RCC 7860 (cell line): Measurements from ENCODE around the gene TMEM225.
"Not testable (repeated sequence)": the region's sequence is repeated elsewhere in the genome, so short reads cannot be mapped to it uniquely, and the experiment has no call there.

Experiments
- DNase-seq: peaks from one replicate; pipeline ENCODE4 v3.0.0-alpha.2; 2015; ENCODE audit warnings: low spot score
- FAIRE-seq: peaks from 2 replicates; lab custom pipeline; 2012; peaks lifted over from hg19 to GRCh38; lab: Jason Lieb, UNC

Gene TMEM225

GRCh38 chr11:123885570-123885969, at the start of gene TMEM225:
Gene TMEM225 (minus strand): TSS chr11:123885670. CDS start chr11:123885425, 245 bp downstream.
- DNase-seq, result no peak
- no peak for FAIRE-seq

- DNase-seq (no peak), FAIRE-seq (no peak)
Measured at GRCh38 chr11:123924027-123924426, 38.6 kb upstream of the TMEM225 start.

DNA sequence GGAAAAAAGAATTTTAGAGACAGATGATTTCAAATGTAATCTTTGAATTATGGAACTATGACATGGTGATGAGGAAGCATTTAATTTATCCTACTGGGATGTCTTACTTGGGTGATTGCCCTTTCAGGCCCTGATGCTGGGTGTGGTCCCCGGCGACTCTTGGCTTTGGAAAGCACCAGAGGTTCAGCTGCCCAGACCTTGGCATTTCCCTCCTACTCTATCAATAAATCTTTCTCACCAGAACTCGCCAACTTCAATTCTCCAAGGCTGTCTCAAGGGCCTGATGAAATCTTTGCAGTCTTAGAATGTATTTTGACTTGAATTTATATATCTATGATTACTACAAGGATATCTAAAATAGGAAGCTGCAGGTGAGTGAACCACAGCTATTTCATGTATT, 35.5 kb upstream of the TMEM225 start:
- FAIRE-seq, result no peak

GRCh38 chr11:123905826-123906225, 20.4 kb upstream of the TMEM225 start:
- no peak for DNase-seq
- no peak for FAIRE-seq

More for the DNA sequence above, 35.5 kb upstream of the TMEM225 start:
- DNase-seq, result no peak

- FAIRE-seq, result no peak
Measured at GRCh38 chr11:123904932-123905331, 19.5 kb upstream of the TMEM225 start.

DNA sequence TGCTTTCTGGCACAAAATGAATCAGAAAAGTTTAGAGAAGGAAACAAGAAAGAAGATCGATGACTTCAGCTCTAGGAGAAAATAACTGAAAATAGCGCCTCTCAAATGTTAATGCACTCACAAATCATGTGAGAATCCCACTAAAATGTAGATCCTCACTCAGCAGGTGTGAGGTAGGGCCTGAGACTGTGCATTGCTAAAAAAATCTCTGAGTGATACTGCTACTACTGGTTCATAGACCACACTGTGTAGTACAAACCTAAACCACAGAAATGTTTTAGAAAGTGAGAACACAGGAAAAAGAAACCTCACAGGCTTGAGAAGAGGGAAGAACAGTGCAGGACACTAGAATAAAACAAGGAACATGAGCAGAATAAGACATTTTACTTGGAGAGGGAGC, 18.5 kb upstream of the TMEM225 start:
- DNase-seq, result no peak
- no peak for FAIRE-seq

More at GRCh38 chr11:123904932-123905331, 19.5 kb upstream of the TMEM225 start:
- no peak for DNase-seq

DNA sequence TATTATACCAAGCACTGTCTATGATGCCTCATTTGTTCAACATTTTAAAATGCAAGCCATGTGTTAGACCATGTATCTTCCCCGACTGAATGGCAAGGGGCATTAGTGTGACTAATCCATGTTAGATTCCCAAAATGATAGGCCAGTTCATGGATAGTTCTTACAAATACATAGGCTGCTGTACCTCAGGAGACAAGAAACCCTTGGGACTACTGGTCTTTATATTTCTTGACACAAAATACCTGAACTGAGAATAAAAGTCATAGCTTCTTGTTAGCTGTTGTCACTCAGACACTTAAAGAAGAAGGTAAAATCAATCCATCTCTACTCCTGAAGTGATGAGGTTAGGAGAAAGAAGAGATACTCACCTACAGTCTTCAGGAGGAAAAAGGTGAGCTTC, 16.4 kb upstream of the TMEM225 start, which contains the start of gene OR8D4:
Gene OR8D4 (plus strand): TSS at position 301 of the 400 bp plus-strand sequence. CDS start 4,265 bp downstream, outside the sequence.
- FAIRE-seq (no peak), DNase-seq (no peak)

DNA sequence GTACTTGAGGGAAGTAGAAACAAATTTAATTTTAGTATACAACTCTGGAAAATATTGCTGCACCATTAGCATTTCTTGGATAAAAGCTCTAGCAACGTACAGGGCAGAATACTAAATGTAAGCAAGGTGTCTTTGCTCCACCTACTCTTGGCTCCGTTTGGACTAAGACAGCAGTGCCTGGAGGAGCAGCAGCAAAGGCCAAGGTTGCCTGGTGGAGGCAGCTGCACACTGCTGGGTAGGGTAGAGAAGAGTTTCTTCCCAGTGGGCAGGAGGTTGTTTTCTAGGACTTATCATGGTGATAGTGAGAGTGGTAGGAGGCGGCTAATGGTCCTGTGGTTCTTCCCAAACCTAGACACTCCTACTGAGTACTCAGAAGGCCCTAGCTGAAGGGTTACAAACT, 14.3 kb upstream of the TMEM225 start:
- DNase-seq (no peak), FAIRE-seq (no peak)

DNA sequence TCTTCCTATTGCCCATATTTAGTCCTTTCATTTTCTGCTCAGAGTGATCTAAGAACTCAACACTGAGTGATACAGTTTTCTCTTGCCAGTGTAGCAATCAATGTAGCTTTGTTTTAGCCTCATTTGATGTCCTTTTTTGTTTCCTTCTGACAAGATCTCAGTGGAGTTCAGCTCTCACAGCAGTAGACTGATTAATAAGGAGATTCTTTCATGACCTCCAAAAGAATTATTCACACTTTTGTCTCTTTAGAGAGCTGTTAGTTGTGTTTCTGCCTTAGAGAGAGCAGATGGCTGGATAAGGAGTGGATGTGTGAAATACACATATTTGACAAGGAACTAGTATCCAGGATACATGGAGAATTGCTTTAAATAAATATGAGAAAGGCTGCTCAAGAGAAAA, 6.6 kb upstream of the TMEM225 start:
- DNase-seq (no peak), FAIRE-seq (no peak)

DNA sequence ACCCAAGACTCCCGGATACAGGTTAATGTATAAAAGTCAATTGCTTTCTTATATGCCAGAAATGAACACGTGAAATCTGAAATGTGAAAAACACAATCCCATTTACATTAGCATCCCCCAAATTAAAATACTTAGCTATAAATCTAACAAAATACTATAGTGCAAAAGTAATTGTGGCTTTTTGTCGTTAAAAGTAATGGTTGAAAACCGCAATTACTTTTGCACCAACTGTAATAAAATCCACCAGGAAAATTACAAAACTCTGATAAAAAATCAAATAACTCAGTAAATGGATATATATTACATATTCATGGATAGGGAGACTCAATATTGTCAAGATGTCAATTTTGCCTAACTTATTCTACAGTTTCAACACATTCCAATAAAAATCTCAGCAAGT, 4.6 kb downstream of the TMEM225 start:
- no peak for DNase-seq
- no peak for FAIRE-seq

- not testable (repeated sequence) for FAIRE-seq, DNase-seq
Measured at GRCh38 chr11:123867795-123868194, 17.7 kb downstream of the TMEM225 start.

DNA sequence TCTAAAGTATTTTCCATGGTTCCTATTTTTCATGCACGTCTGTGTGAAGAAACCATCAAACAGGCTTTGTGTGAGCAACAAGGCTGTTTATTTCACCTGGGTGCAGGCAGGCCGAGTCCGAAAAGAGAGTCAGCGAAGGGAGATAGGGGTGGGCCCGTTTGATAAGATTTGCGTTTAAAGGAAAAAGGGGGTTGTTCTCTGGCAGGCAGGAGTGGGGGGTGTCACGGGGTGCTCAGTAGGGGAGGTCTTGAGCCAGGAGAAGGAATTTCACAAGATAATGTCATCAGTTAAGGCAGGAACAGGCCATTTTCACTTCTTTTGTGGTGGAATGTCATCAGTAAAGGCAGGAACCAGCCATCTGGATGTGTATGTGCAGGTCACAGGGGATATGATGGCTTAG, 20.2 kb downstream of the TMEM225 start:
- not testable (repeated sequence) for FAIRE-seq, DNase-seq

DNA sequence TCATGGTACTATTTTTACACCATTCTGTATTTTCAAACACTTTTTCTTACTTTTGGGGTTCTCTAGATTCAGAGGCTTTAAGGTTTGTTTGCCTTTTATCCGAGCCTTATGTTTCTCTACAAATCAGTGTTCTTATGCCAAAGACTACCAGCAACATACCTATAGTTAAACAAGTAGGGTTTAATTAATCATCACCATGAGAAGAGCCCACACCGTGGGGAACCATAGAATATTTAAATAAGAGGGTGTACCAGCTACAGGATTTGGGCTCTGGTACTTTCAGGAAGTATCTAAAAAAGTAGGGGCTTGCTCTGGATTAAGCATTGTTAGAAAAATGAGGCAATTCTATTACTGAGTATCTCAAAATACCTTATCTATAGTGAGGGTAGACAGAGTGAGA, 25.7 kb downstream of the TMEM225 start:
- no peak for FAIRE-seq

GRCh38 chr11:123856444-123856843, 29.0 kb downstream of the TMEM225 start:
- no peak for FAIRE-seq
- DNase-seq, result no peak

More for the DNA sequence above, 25.7 kb downstream of the TMEM225 start:
- DNase-seq, result no peak

GRCh38 chr11:123853038-123853437, 32.4 kb downstream of the TMEM225 start:
- FAIRE-seq, result no peak
- no peak for DNase-seq

GRCh38 chr11:123852321-123852720, 33.1 kb downstream of the TMEM225 start:
- DNase-seq (no peak), FAIRE-seq (no peak)

GRCh38 chr11:123851110-123851509, 34.4 kb downstream of the TMEM225 start:
- no peak for FAIRE-seq

GRCh38 chr11:123841174-123841573, 44.3 kb downstream of the TMEM225 start:
- peak; percentile 5 for DNase-seq
- no peak for FAIRE-seq

More at GRCh38 chr11:123851110-123851509, 34.4 kb downstream of the TMEM225 start:
- DNase-seq, result no peak

GRCh38 chr11:123839131-123839530, 46.3 kb downstream of the TMEM225 start:
- DNase-seq (no peak), FAIRE-seq (no peak)

GRCh38 chr11:123838659-123839058, 46.8 kb downstream of the TMEM225 start:
- DNase-seq (no peak), FAIRE-seq (no peak)

GRCh38 chr11:123838199-123838598, 47.3 kb downstream of the TMEM225 start:
- no peak for FAIRE-seq
- no peak for DNase-seq

DNA sequence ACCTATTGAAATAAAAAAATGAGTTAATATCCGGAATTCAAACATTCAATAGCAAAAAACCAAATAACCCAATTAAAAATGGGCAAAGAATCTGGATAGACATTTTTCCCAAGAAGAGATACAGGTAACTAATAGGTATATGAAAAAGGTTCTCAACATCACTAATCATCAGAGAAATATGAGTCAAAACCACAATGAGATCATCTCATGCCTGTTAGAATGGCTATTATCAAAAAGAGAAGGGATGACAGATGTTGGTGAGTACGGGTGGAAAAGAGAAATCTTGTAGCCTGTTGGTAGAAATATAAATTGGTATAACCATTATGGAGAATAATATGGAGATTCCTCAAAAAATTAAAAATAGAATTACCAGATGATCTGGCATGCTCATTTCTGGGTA, 52.4 kb downstream of the TMEM225 start:
- DNase-seq (no peak), FAIRE-seq (no peak)
